ENCODE data around the gene BORCS6. TPM values are rescaled to one million over a fixed set of nuclear protein-coding genes. Genes with fewer than 3 reads are reported as not detected.

BORCS6 gene
- total and polyA plus RNA-seq, 4 donors: 4.1 to 6.8 (median 5.7) TPM

- DNase-seq (ENCODE audit: low spot score): no peak
- no peak overlapping the region for H3K27ac ChIP-seq (ENCODE audit: low read depth in 1 of 2, low read length in 2 of 2)
- no peak overlapping the region for H3K9ac ChIP-seq (ENCODE audit: low read depth in 1 of 2, low read length in 2 of 2)
- H3K27me3 ChIP-seq (ENCODE audit: control insufficient read depth in 4 of 4, insufficient read depth in 4 of 4, low read length in 3 of 4): no peaks in the 10 kb centered on the region
- H3K4me1 ChIP-seq (ENCODE audit: control insufficient read depth in 4 of 4, insufficient read depth in 4 of 4, low read length in 3 of 4): no peaks in the 10 kb centered on the region
- peaks cover 51 to 90% (median 84%) of the 10 kb centered on the region in 4 donors for H3K36me3 ChIP-seq (ENCODE audit: control insufficient read depth in 4 of 4, insufficient read depth in 3 of 4, low read depth in 1 of 4, low read length in 3 of 4)
- no peaks in the 10 kb centered on the region for H3K9me3 ChIP-seq (ENCODE audit: control insufficient read depth in 4 of 4, low read length in 3 of 4)
- H3K4me3 ChIP-seq (ENCODE audit: low read depth in 1 of 3, low read length in 3 of 3): no peak overlapping the region
- TF ChIP-seq ATF3 (IDR thresholded peaks at IDR 0.05): no peak
- TF ChIP-seq HNF4G (IDR thresholded peaks at IDR 0.05): no peak
- TF ChIP-seq HNF4A (conservative IDR thresholded peaks at IDR 0.05): no peak
- TF ChIP-seq FOXA2 (IDR thresholded peaks at IDR 0.05): no peak
- TF ChIP-seq RXRA (IDR thresholded peaks at IDR 0.05): no peak
- WGBS: 92% methylated on average over 15 of the region's 15 CpGs
These were observed 45.4 kb downstream of the BORCS6 start for GRCh38 chr17:8144401-8145231.

GRCh38 chr17:8143581-8144400, 46.2 kb downstream of the BORCS6 start:
- H3K9ac ChIP-seq (ENCODE audit: low read depth in 1 of 2, low read length in 2 of 2): no peak overlapping the region
- H3K36me3 ChIP-seq (ENCODE audit: control insufficient read depth in 4 of 4, insufficient read depth in 3 of 4, low read depth in 1 of 4, low read length in 3 of 4): peaks cover 44 to 83% (median 82%) of the 10 kb centered on the region in 4 donors
- H3K27me3 ChIP-seq (ENCODE audit: control insufficient read depth in 4 of 4, insufficient read depth in 4 of 4, low read length in 3 of 4): no peaks in the 10 kb centered on the region
- no peak for DNase-seq (ENCODE audit: low spot score)
- H3K27ac ChIP-seq (ENCODE audit: low read depth in 1 of 2, low read length in 2 of 2): no peak overlapping the region
- TF ChIP-seq GABPA (IDR thresholded peaks at IDR 0.05 in 1 of 2, conservative IDR thresholded peaks at IDR 0.05 in 1 of 2): no peak
- no peak for TF ChIP-seq YY1 (IDR thresholded peaks at IDR 0.05)
- no peak for TF ChIP-seq MAX (IDR thresholded peaks at IDR 0.05)
- no peak for TF ChIP-seq NR2F2 (IDR thresholded peaks at IDR 0.05)
- no peak for TF ChIP-seq REST (IDR thresholded peaks at IDR 0.05)
- TF ChIP-seq EGR1 (IDR thresholded peaks at IDR 0.05; ENCODE audit: low read depth in 2 of 2): no peak
- TF ChIP-seq HNF4A (conservative IDR thresholded peaks at IDR 0.05): no peak
- no peak for TF ChIP-seq RXRA (IDR thresholded peaks at IDR 0.05)
- no peak for TF ChIP-seq ZBTB33 (IDR thresholded peaks at IDR 0.05)
- TF ChIP-seq HNF4G (IDR thresholded peaks at IDR 0.05): no peak
- TF ChIP-seq TAF1 (conservative IDR thresholded peaks at IDR 0.05): no peak
- TF ChIP-seq RAD21 (IDR thresholded peaks at IDR 0.05): no peak
- TF ChIP-seq JUND (IDR thresholded peaks at IDR 0.05): no peak
- TF ChIP-seq ATF3 (IDR thresholded peaks at IDR 0.05): no peak
- no peak for TF ChIP-seq SP1 (IDR thresholded peaks at IDR 0.05)
- H3K4me3 ChIP-seq (ENCODE audit: low read depth in 1 of 3, low read length in 3 of 3): no peak overlapping the region
- 94% methylated on average over 22 of the region's 22 CpGs for WGBS
- H3K9me3 ChIP-seq (ENCODE audit: control insufficient read depth in 4 of 4, low read length in 3 of 4): no peaks in the 10 kb centered on the region
- H3K4me1 ChIP-seq (ENCODE audit: control insufficient read depth in 4 of 4, insufficient read depth in 4 of 4, low read length in 3 of 4): peaks cover 0 to 1% (median 0%) of the 10 kb centered on the region in 4 donors

All from liver (tissue), 9 donors.